Mesenchymal stem cell (in vitro differentiated cells and primary cell): Measurements from ENCODE around the gene SDCBP2.

Source experiments
- DNase-seq: peaks from one replicate; pipeline ENCODE4 v3.0.0-alpha.2; 2013
- H2AFZ ChIP-seq: one replicate; pipeline ENCODE4 v1.6.1; 2013; ENCODE audit warnings: low read depth, mild to moderate bottlenecking, control low read depth, inconsistent platforms, low read length, moderate library complexity
- H2AK5ac ChIP-seq: 2 replicates; pipeline ENCODE4 v1.6.1; 2013; ENCODE audit warnings: low read length, moderate library complexity, mild to moderate bottlenecking, inconsistent platforms; ENCODE audit not compliant: severe bottlenecking
- H2BK120ac ChIP-seq: one replicate; pipeline ENCODE4 v1.6.1; 2013; ENCODE audit warnings: low read depth, mild to moderate bottlenecking, inconsistent platforms, low read length, moderate library complexity
- H2BK12ac ChIP-seq, 2 experiments: one replicate each; pipeline ENCODE4 v1.6.1; 2013; ENCODE audit warnings: inconsistent platforms in 2 of 2, low read length in 2 of 2, mild to moderate bottlenecking in 2 of 2, moderate library complexity in 2 of 2, control low read depth in 1 of 2
- H2BK15ac ChIP-seq: one replicate; pipeline ENCODE4 v1.6.1; 2013; ENCODE audit warnings: mild to moderate bottlenecking, low read depth, inconsistent platforms; ENCODE audit not compliant: poor library complexity, severe bottlenecking
- H2BK5ac ChIP-seq: 2 replicates; pipeline ENCODE4 v1.6.1; 2013; ENCODE audit warnings: low read depth, mild to moderate bottlenecking, low read length, control low read depth, inconsistent platforms; ENCODE audit not compliant: poor library complexity, severe bottlenecking
- H3K14ac ChIP-seq, 2 experiments: one replicate each; pipeline ENCODE4 v1.6.1; 2013; ENCODE audit warnings: inconsistent platforms in 2 of 2, low read length in 2 of 2, control low read depth in 1 of 2, mild to moderate bottlenecking in 1 of 2, moderate library complexity in 1 of 2
- H3K18ac ChIP-seq, 2 experiments: one replicate each; pipeline ENCODE4 v1.6.1; 2013; ENCODE audit warnings: inconsistent platforms in 2 of 2, low read length in 2 of 2, control low read depth in 1 of 2, low read depth in 1 of 2, mild to moderate bottlenecking in 1 of 2
- H3K23ac ChIP-seq, 2 experiments: one replicate each; pipeline ENCODE4 v1.6.1; 2013; ENCODE audit warnings: inconsistent platforms in 2 of 2, low read length in 2 of 2, mild to moderate bottlenecking in 2 of 2, moderate library complexity in 2 of 2, control low read depth in 1 of 2
- H3K27ac ChIP-seq: 2 replicates; pipeline ENCODE4 v1.5.1; 2013; ENCODE audit warnings: mild to moderate bottlenecking, moderate library complexity, low read length, control low read depth, inconsistent platforms; ENCODE audit not compliant: poor library complexity, severe bottlenecking
- H3K27me3 ChIP-seq, 2 experiments: 2 replicates each; pipeline versions ENCODE4 v1.6.1 to v1.7.0; 2013; ENCODE audit warnings: low read length in 2 of 2, mild to moderate bottlenecking in 2 of 2, moderate library complexity in 2 of 2, control low read depth in 1 of 2, inconsistent platforms in 1 of 2; ENCODE audit not compliant: control insufficient read depth in 1 of 2, insufficient read depth in 1 of 2
- H3K36me3 ChIP-seq, 2 experiments: 2 replicates each; pipeline versions ENCODE4 v1.6.1 to v1.7.0; 2013; ENCODE audit warnings: low read length in 2 of 2, control low read depth in 1 of 2, inconsistent platforms in 1 of 2, low read depth in 1 of 2, mild to moderate bottlenecking in 1 of 2; ENCODE audit not compliant: insufficient read depth in 2 of 2, control insufficient read depth in 1 of 2
- H3K4ac ChIP-seq, 2 experiments: one replicate each; pipeline ENCODE4 v1.6.1; 2013; ENCODE audit warnings: inconsistent platforms in 2 of 2, low read length in 2 of 2, mild to moderate bottlenecking in 2 of 2, moderate library complexity in 2 of 2, control low read depth in 1 of 2, low read depth in 1 of 2
- H3K4me1 ChIP-seq: 2 replicates; pipeline ENCODE4 v1.6.1; 2013; ENCODE audit warnings: low read depth, low read length, control low read depth; ENCODE audit not compliant: control insufficient read depth, insufficient read depth
- H3K4me2 ChIP-seq: 2 replicates; pipeline ENCODE4 v1.6.1; 2013; ENCODE audit warnings: low read length, mild to moderate bottlenecking, inconsistent platforms; ENCODE audit not compliant: poor library complexity, severe bottlenecking
- H3K4me3 ChIP-seq, 2 experiments: 2 replicates each; pipeline versions ENCODE4 v1.5.1 to v1.7.0; 2013; ENCODE audit warnings: low read length in 2 of 2, mild to moderate bottlenecking in 2 of 2, control low read depth in 1 of 2, low read depth in 1 of 2; ENCODE audit not compliant: insufficient read depth in 1 of 2
- H3K79me1 ChIP-seq: replicated peaks from 2 replicates; pipeline ENCODE4 v1.6.1; 2013; ENCODE audit warnings: mild to moderate bottlenecking, control low read depth, low read length, inconsistent platforms; ENCODE audit not compliant: poor library complexity, severe bottlenecking
- H3K9ac ChIP-seq: 2 replicates; pipeline ENCODE4 v1.7.0; 2013; ENCODE audit warnings: mild to moderate bottlenecking, low read length, moderate library complexity
- H3K9me3 ChIP-seq: 2 replicates; pipeline ENCODE4 v1.7.0; 2013; ENCODE audit warnings: mild to moderate bottlenecking, low read length; ENCODE audit not compliant: control insufficient read depth
- H4K8ac ChIP-seq: one replicate; pipeline ENCODE4 v1.6.1; 2013; ENCODE audit warnings: inconsistent platforms, mild to moderate bottlenecking, low read length, moderate library complexity
- H4K91ac ChIP-seq: one replicate; pipeline ENCODE4 v1.6.1; 2013; ENCODE audit warnings: mild to moderate bottlenecking, low read length, inconsistent platforms
- WGBS: methylation state at CpG from one replicate; pipeline ENCODE4 v1.1.7; 2013; ENCODE audit warnings: mixed read lengths; 5-methylcytosine and 5-hydroxymethylcytosine counted together

Gene SDCBP2

GRCh38 chr20:1287787-1288569 lies 41.0 kb downstream of the SDCBP2 start:
- peaks cover 0 to 17% of the 10 kb centered on the region in 2 experiments for H3K36me3 ChIP-seq
- H2AFZ ChIP-seq: no peak overlapping the region
- no peak overlapping the region for H3K4me2 ChIP-seq
- no peaks in the 10 kb centered on the region for H3K27me3 ChIP-seq
- no peak overlapping the region for H3K9ac ChIP-seq
- no peak overlapping the region for H2BK120ac ChIP-seq
- H3K27ac ChIP-seq: no peak overlapping the region
- no peak overlapping the region for H2BK5ac ChIP-seq
- no peak for DNase-seq
- no peak overlapping the region for H3K4me3 ChIP-seq
- no peak overlapping the region for H4K8ac ChIP-seq
- peaks cover 7% of the 10 kb centered on the region for H3K4me1 ChIP-seq
- H3K4ac ChIP-seq: no peak overlapping the region
- no peak overlapping the region for H3K23ac ChIP-seq
- H4K91ac ChIP-seq: no peak overlapping the region
- no peak overlapping the region for H2AK5ac ChIP-seq
- H2BK15ac ChIP-seq: no peak overlapping the region
- H3K79me1 ChIP-seq: peaks cover 25% of the 10 kb centered on the region
- 94% methylated on average over 9 of the region's 11 CpGs for WGBS
- no peaks in the 10 kb centered on the region for H3K9me3 ChIP-seq
- no peak overlapping the region for H3K18ac ChIP-seq
- no peak overlapping the region for H3K14ac ChIP-seq
- H2BK12ac ChIP-seq: no peak overlapping the region

- H3K23ac ChIP-seq: no peak overlapping the region
- H3K14ac ChIP-seq: no peak overlapping the region
- H2BK5ac ChIP-seq: no peak overlapping the region
- no peaks in the 10 kb centered on the region for H3K27me3 ChIP-seq
- H3K9ac ChIP-seq: no peak overlapping the region
- H2AFZ ChIP-seq: no peak overlapping the region
- H2AK5ac ChIP-seq: no peak overlapping the region
- no peak overlapping the region for H2BK120ac ChIP-seq
- H4K91ac ChIP-seq: no peak overlapping the region
- no peak overlapping the region for H2BK15ac ChIP-seq
- peaks cover 0 to 19% of the 10 kb centered on the region in 2 experiments for H3K36me3 ChIP-seq
- no peak overlapping the region for H3K4me2 ChIP-seq
- H3K4me1 ChIP-seq: peaks cover 7% of the 10 kb centered on the region
- no peak overlapping the region for H3K4ac ChIP-seq
- no peaks in the 10 kb centered on the region for H3K9me3 ChIP-seq
- no peak overlapping the region for H3K4me3 ChIP-seq
- no peak overlapping the region for H2BK12ac ChIP-seq
- no peak overlapping the region for H3K18ac ChIP-seq
- no CpG with 5 or more reads among the region's 1 CpG for WGBS
- no peak overlapping the region for H4K8ac ChIP-seq
- DNase-seq: no peak
- no peak overlapping the region for H3K27ac ChIP-seq
- H3K79me1 ChIP-seq: peaks cover 24% of the 10 kb centered on the region
These were observed 41.6 kb downstream of the SDCBP2 start for GRCh38 chr20:1287306-1287705.

- H3K14ac ChIP-seq: no peak overlapping the region
- H3K9me3 ChIP-seq: no peaks in the 10 kb centered on the region
- no peak overlapping the region for H2AFZ ChIP-seq
- H3K4me1 ChIP-seq: peaks cover 8% of the 10 kb centered on the region
- peaks cover 1 to 23% of the 10 kb centered on the region in 2 experiments for H3K36me3 ChIP-seq
- no peak overlapping the region for H3K4ac ChIP-seq
- no peak overlapping the region for H3K4me3 ChIP-seq
- peaks cover 25% of the 10 kb centered on the region for H3K79me1 ChIP-seq
- DNase-seq: no peak
- no peak overlapping the region for H2BK5ac ChIP-seq
- H4K8ac ChIP-seq: no peak overlapping the region
- no peak overlapping the region for H2AK5ac ChIP-seq
- no peak overlapping the region for H3K27ac ChIP-seq
- H3K23ac ChIP-seq: no peak overlapping the region
- WGBS: 95% methylated on average over 9 of the region's 9 CpGs
- no peaks in the 10 kb centered on the region for H3K27me3 ChIP-seq
- no peak overlapping the region for H3K9ac ChIP-seq
- H3K4me2 ChIP-seq: no peak overlapping the region
- H2BK120ac ChIP-seq: no peak overlapping the region
- no peak overlapping the region for H2BK12ac ChIP-seq
- H2BK15ac ChIP-seq: no peak overlapping the region
- H3K18ac ChIP-seq: no peak overlapping the region
- peak overlapping the region; percentile 70 for H4K91ac ChIP-seq
These were observed 42.5 kb downstream of the SDCBP2 start for GRCh38 chr20:1286267-1287024.
